IPS-15b (cell line): ENCODE results near the gene JAZF1.

Source experiments
- H3K27me3 ChIP-seq: one replicate; pipeline ENCODE4 v1.6.1; 2013; ENCODE audit warnings: low read length; ENCODE audit not compliant: control insufficient read depth, insufficient read depth
- H3K36me3 ChIP-seq: one replicate; pipeline ENCODE4 v1.6.1; 2013; ENCODE audit warnings: low read length; ENCODE audit not compliant: control insufficient read depth, insufficient read depth
- H3K4me1 ChIP-seq: one replicate; pipeline ENCODE4 v1.6.1; 2013; ENCODE audit warnings: mild to moderate bottlenecking, low read length; ENCODE audit not compliant: control insufficient read depth, insufficient read depth
- H3K4me3 ChIP-seq: one replicate; pipeline ENCODE4 v1.5.1; 2013; ENCODE audit warnings: low read depth, low read length
- H3K9ac ChIP-seq: one replicate; pipeline ENCODE4 v1.6.1; 2013; ENCODE audit warnings: low read depth, mild to moderate bottlenecking, low read length
- H3K9me3 ChIP-seq: one replicate; pipeline ENCODE4 v1.6.1; 2013; ENCODE audit warnings: mild to moderate bottlenecking, low read length; ENCODE audit not compliant: control insufficient read depth, insufficient read depth

The JAZF1 gene

GRCh38 chr7:27875832-27876231, 304.8 kb downstream of the JAZF1 start:
- Histone ChIP-seq H3K9me3 (no peaks in the 10 kb centered on the region), H3K9ac (no peak overlapping the region), H3K4me3 (no peak overlapping the region), H3K27me3 (no peaks in the 10 kb centered on the region), H3K36me3 (no peaks in the 10 kb centered on the region), H3K4me1 (no peaks in the 10 kb centered on the region)

DNA sequence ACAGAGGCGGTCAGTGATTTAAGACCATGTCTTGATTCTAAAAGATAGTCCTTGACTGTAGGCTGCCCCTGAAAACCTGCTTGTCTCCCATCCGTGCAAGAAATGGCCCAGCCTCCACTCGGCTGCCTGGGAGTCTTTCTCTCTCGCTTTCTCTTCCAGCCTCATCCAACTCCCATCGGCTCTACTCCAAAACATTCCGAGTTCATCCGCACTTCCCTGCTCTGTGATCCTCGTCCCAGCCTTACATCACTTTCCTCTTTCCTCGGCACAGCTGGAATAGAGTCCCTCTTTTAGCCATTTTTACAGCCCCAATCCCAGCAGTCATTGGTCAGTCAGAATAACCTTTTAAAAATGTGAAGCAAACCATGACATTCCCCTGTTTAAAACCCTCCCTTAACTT, 305.5 kb downstream of the JAZF1 start:
- H3K4me1 ChIP-seq = no peaks in the 10 kb centered on the region
- no peak overlapping the region for H3K4me3 ChIP-seq
- no peaks in the 10 kb centered on the region for H3K9me3 ChIP-seq
- H3K9ac ChIP-seq = no peak overlapping the region
- H3K36me3 ChIP-seq = no peaks in the 10 kb centered on the region
- H3K27me3 ChIP-seq = no peaks in the 10 kb centered on the region

DNA sequence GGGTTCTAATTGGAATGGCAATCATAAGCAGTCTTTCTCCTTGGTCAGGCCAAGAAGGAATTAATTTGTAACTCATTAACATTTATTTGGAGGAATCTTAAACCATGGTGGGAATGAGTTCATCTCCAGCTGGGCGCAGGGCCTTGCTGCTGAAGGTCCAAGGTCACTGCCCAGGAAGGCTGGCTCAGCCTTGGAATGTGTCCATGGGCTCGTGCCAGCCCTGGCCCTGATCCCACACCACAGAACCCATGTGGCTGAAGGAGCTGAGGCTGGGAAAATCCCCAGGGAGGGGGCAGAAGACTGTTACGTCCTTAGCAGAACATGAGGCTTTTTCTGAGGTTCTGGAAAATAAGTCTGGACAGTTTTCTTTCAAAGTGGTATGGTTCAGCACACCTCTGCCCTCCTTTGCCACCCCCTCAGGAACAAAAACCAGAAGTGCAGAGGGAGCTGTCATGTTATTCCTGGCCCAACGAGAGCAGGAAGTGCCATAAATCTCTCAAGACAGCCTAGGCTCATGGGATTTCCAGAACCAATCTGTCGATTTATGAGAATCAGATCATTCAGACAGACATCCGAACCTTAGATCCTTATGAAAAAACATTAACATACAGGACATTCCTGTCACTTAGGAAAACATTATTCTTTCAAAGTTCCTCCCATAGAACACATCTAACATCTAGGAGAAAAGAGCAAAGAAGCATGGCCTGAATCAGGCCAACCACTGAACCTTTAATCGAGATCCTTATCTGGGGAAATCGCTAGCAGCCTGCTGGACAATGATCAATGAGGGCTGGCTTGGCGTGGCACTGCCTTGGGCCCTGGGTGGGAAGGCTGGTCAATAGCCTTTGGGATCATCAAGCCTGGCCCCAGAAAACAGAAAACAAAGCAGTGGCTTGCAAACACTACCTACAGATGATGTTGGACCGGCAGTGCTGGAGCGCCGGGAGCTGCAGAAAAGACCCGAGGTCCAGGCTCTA, 306.3 kb downstream of the JAZF1 start:
- Histone ChIP-seq H3K36me3 (no peaks in the 10 kb centered on the region), H3K9ac (no peak overlapping the region), H3K9me3 (no peaks in the 10 kb centered on the region), H3K4me1 (no peaks in the 10 kb centered on the region), H3K4me3 (no peak overlapping the region), H3K27me3 (no peaks in the 10 kb centered on the region)

GRCh38 chr7:27872356-27873275, 308.0 kb downstream of the JAZF1 start:
- Histone ChIP-seq H3K9ac (no peak overlapping the region), H3K36me3 (no peaks in the 10 kb centered on the region), H3K4me3 (no peak overlapping the region), H3K27me3 (no peaks in the 10 kb centered on the region), H3K9me3 (no peaks in the 10 kb centered on the region), H3K4me1 (no peaks in the 10 kb centered on the region)

GRCh38 chr7:27871866-27872265, 308.7 kb downstream of the JAZF1 start:
- Histone ChIP-seq H3K4me1 (no peaks in the 10 kb centered on the region), H3K4me3 (no peak overlapping the region), H3K9ac (no peak overlapping the region), H3K27me3 (no peaks in the 10 kb centered on the region), H3K36me3 (no peaks in the 10 kb centered on the region), H3K9me3 (no peaks in the 10 kb centered on the region)

DNA sequence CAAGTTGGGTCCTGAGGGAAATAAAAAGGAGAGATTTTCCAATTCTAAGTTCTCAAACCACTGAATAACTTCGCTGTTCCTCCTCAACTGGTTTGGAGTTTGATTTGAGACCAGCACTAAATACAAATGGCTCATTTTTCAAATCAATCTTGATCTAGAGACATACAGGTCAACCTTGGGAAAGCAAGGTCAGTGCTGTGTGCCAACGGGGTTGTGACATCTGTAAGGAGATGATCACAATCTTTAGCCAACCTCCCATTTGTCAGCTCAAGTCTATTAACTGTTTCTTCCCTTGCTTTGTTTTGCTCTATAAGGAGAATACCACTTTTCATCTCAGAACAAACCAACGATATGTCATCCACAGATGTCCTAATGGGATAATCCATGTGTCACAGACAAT, 309.5 kb downstream of the JAZF1 start:
- no peaks in the 10 kb centered on the region for H3K36me3 ChIP-seq
- H3K4me3 ChIP-seq = no peak overlapping the region
- no peaks in the 10 kb centered on the region for H3K4me1 ChIP-seq
- no peaks in the 10 kb centered on the region for H3K27me3 ChIP-seq
- H3K9ac ChIP-seq = no peak overlapping the region
- H3K9me3 ChIP-seq = no peaks in the 10 kb centered on the region

GRCh38 chr7:27870595-27870994, 310.0 kb downstream of the JAZF1 start:
- Histone ChIP-seq H3K9ac (no peak overlapping the region), H3K9me3 (no peaks in the 10 kb centered on the region), H3K27me3 (no peaks in the 10 kb centered on the region), H3K4me3 (no peak overlapping the region), H3K36me3 (no peaks in the 10 kb centered on the region), H3K4me1 (no peaks in the 10 kb centered on the region)

DNA sequence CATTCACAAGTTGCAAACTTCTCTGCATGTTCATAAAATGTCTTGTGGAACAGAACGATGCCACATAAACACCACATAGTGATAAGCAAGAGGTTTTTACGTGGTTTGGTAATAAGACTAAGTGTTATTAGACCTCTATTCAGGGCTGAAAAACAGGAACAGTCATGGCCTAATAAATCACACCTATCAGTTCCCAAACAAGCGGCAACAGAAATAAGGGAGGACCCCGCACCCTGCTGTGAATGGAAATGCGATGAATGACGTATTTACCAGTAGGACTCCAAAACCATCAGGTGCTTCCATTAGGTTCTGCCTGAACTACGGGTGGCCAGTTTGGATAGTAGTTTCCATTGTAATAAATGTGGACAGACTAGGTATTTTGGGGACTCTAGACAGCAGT, 311.5 kb downstream of the JAZF1 start:
- no peaks in the 10 kb centered on the region for H3K27me3 ChIP-seq
- H3K4me3 ChIP-seq = no peak overlapping the region
- H3K9me3 ChIP-seq = no peaks in the 10 kb centered on the region
- no peaks in the 10 kb centered on the region for H3K4me1 ChIP-seq
- no peak overlapping the region for H3K9ac ChIP-seq
- no peaks in the 10 kb centered on the region for H3K36me3 ChIP-seq

GRCh38 chr7:27868131-27868550, 312.5 kb downstream of the JAZF1 start:
- no peaks in the 10 kb centered on the region for H3K4me1 ChIP-seq
- no peak overlapping the region for H3K9ac ChIP-seq
- no peaks in the 10 kb centered on the region for H3K36me3 ChIP-seq
- no peaks in the 10 kb centered on the region for H3K9me3 ChIP-seq
- no peaks in the 10 kb centered on the region for H3K27me3 ChIP-seq
- H3K4me3 ChIP-seq = no peak overlapping the region

DNA sequence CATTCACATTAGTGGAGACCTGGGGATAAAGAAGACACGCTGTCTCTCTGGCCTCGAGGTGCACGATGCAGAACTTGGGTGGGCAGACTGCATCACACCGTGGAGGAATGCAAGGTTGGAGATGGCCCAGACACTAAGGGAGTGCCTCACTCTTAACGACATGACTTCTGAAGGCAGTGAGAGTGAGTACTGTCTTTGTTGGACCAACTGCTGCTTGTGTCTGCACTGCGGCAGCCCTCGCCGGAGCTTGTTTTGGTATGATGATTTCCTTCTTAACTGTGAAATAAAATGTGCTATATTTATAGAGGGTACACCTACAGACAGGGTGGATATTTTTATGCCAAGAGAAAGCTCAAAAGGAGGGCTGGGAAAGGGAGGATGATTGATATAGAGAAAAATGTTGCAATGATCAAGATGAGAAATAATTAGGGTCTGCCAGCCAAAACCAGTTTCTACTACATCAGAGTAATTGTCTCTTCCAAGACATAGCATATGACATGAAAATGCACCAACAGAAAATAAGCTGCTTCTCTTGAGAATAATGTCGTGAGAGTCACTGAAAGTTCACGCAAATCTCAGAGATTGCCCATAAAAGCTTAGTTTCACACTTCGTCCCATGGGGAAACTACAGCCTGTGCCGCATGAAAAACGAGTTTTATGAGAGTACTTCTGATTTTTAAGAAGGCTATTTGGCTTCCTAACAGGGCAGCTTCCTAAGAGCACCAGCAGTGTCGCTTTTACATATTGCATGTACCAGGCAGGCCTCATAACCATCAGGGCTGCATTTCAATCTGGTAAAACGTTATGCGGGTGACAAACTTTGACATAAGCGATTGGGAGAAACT, 313.5 kb downstream of the JAZF1 start:
- no peaks in the 10 kb centered on the region for H3K27me3 ChIP-seq
- H3K36me3 ChIP-seq = no peaks in the 10 kb centered on the region
- H3K4me3 ChIP-seq = no peak overlapping the region
- no peaks in the 10 kb centered on the region for H3K4me1 ChIP-seq
- H3K9me3 ChIP-seq = no peaks in the 10 kb centered on the region
- no peak overlapping the region for H3K9ac ChIP-seq

GRCh38 chr7:27866256-27866655, 314.3 kb downstream of the JAZF1 start:
- no peaks in the 10 kb centered on the region for H3K27me3 ChIP-seq
- no peaks in the 10 kb centered on the region for H3K9me3 ChIP-seq
- H3K4me1 ChIP-seq = no peaks in the 10 kb centered on the region
- H3K9ac ChIP-seq = no peak overlapping the region
- H3K4me3 ChIP-seq = no peak overlapping the region
- H3K36me3 ChIP-seq = no peaks in the 10 kb centered on the region
